ENCODE results near the gene SPATA25.
A peak's percentile ranks its signal among the peaks of the same experiment; 100 is the strongest.

DNA sequence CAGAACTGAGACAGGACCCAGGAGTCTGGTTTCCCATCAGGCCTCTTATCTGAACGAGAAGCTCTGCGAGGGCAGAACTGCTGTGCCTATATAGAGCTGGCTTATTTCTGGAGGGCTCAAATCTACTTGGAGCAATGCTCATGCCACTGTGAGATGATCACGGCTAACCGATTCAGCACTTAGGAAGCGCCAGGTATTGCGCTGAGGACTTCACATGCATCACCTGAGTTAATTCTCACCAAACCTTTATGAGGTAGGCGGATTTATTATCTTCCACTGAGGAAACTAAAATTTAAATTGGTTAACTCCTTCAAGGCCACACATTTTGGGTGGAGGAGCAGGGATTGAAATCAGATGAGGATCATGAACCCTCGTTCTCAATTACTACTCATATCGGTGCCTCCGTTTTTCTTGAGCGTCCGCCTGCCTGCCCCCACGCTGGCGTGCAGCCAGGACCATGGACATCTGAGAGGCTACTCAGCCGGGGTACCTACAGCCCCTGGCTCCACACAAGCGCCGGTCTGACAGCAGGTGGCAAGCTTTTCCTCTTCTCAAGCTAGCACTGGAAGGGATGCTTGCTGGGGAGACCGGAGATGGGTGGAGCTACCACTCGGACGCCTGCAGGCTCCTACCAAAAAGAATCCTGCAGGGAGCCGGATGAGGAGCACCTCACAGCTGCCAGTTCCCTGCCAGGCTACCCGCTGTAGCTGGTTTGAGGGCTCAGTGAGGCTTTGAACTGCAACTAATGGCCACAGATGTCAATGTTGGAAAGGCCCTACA is 46.0 kb upstream of the SPATA25 start:
- TF ChIP-seq CTCF (IDR thresholded peaks at IDR 0.05; ENCODE audit: poor library complexity): peak; percentile 48
- TF ChIP-seq EZH2 (IDR thresholded peaks at IDR 0.05; ENCODE audit: borderline replicate concordance): no peak
- no peak for TF ChIP-seq EZH2phosphoT487 (IDR thresholded peaks at IDR 0.05; ENCODE audit: low read depth, severe bottlenecking, unreplicated experiment)
